ENCODE measurements around the gene PSTPIP1.
"Not testable (repeated sequence)": the region's sequence is repeated elsewhere in the genome, so short reads cannot be mapped to it uniquely, and the experiment has no call there.

The PSTPIP1 gene

GRCh38 chr15:76961268-76962011 is 33.5 kb upstream of the PSTPIP1 start:
- TF ChIP-seq CTCF (IDR thresholded peaks at IDR 0.05; ENCODE audit: extremely low read depth, insufficient read depth, missing control alignments): no peak
- DNase-seq (ENCODE audit: low spot score): no peak
- in situ Hi-C loops (cut with MboI; ENCODE audit: low pct_unique_long_range_greater_than_20kb, low sequenced_read_pairs, unreplicated experiment): no loop called here

GRCh38 chr15:76962337-76963013 is 32.5 kb upstream of the PSTPIP1 start:
- in situ Hi-C loops (cut with MboI; ENCODE audit: low pct_unique_long_range_greater_than_20kb, low sequenced_read_pairs, unreplicated experiment): no loop called here
- no peak for DNase-seq (ENCODE audit: low spot score)
- no peak for TF ChIP-seq CTCF (IDR thresholded peaks at IDR 0.05; ENCODE audit: extremely low read depth, insufficient read depth, missing control alignments)

DNA sequence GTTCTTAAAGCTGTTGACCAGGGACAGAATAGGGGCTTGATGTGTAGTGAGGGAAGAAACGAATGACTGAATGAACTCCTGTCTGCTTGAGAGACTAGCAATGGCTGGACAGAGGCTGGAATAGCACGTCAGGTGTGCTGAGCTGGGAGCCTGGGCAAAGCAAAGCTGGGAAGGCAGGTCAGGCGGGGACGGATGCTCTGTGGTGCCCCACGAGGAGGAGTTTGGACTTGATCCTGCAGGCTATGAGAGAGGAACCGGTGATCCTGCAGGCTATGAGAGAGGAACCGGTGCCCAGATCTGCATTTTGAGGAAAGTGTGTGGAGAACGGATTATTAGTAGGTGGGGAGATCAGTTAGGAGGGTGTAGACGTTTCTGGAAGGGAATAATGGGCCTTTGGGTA is 31.3 kb upstream of the PSTPIP1 start:
- no peak for TF ChIP-seq CTCF (IDR thresholded peaks at IDR 0.05; ENCODE audit: extremely low read depth, insufficient read depth, missing control alignments)
- DNase-seq (ENCODE audit: low spot score): no peak
- in situ Hi-C loops (cut with MboI; ENCODE audit: low pct_unique_long_range_greater_than_20kb, low sequenced_read_pairs, unreplicated experiment): no loop called here

GRCh38 chr15:76964157-76964556 is 30.8 kb upstream of the PSTPIP1 start:
- no peak for DNase-seq (ENCODE audit: low spot score)
- TF ChIP-seq CTCF (IDR thresholded peaks at IDR 0.05; ENCODE audit: extremely low read depth, insufficient read depth, missing control alignments): no peak
- in situ Hi-C loops (cut with MboI; ENCODE audit: low pct_unique_long_range_greater_than_20kb, low sequenced_read_pairs, unreplicated experiment): no loop called here

GRCh38 chr15:76966051-76966450 is 28.9 kb upstream of the PSTPIP1 start:
- in situ Hi-C loops (cut with MboI; ENCODE audit: low pct_unique_long_range_greater_than_20kb, low sequenced_read_pairs, unreplicated experiment); DNase-seq (ENCODE audit: low spot score): not testable (repeated sequence)

DNA sequence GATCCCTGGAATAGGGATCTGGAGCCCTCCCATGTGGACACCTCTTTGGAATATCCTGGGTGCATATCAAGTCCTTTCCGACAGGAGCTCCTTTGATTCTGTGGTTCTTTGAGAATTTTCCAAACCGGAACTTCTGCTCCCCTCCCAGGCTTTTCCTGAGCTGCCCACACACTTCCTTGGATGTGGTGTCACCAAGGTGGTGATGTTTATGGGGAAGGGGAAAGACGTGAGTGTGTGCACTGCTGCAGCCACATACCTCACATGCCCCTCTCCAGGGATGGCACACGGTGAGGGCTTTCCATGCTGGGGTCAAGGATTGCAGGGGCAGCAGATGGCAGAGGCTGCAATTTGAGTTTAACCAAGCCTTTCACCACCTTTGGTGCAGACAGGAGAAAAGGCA is 27.9 kb upstream of the PSTPIP1 start:
- in situ Hi-C loops (cut with MboI; ENCODE audit: low pct_unique_long_range_greater_than_20kb, low sequenced_read_pairs, unreplicated experiment): no loop called here
- DNase-seq (ENCODE audit: low spot score): no peak
- TF ChIP-seq CTCF (IDR thresholded peaks at IDR 0.05; ENCODE audit: extremely low read depth, insufficient read depth, missing control alignments): no peak

DNA sequence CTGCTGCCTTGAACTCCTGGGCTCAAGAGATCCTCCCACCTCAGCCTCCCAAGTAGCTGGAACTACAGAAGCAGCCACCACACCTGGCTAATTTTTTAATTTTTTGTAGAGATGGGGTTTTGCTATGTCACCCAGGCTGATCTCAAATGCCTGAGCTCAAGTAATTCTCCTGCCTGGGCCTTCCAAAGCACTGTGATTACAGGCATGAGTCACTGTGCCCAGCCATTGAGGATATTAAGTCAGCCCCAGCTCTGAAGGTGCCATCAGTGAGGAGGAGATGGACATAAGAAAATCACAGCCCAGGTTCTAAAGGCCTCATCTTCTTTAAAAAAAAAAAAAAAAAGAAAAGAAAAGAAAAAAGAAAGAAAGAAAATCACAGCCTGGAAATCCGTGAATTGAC is 26.6 kb upstream of the PSTPIP1 start:
- in situ Hi-C loops (cut with MboI; ENCODE audit: low pct_unique_long_range_greater_than_20kb, low sequenced_read_pairs, unreplicated experiment): no loop called here
- no peak for DNase-seq (ENCODE audit: low spot score)
- no peak for TF ChIP-seq CTCF (IDR thresholded peaks at IDR 0.05; ENCODE audit: extremely low read depth, insufficient read depth, missing control alignments)
